ENCODE results near the gene HASPIN.

- no peak for TF ChIP-seq POLR2A (IDR thresholded peaks at IDR 0.05)
- no peak for TF ChIP-seq CTCF (IDR thresholded peaks at IDR 0.05)
These were observed 47.4 kb downstream of the HASPIN start for GRCh38 chr17:3771140-3771539.

Measured in esophagus squamous epithelium (tissue), 4 donors.